Lower leg skin (tissue), 3 donors: ENCODE measurements around the gene PPFIA1.

ENCODE experiments used
- POLR2A ChIP-seq, 2 donors: fragments of 450-650 bp; IDR thresholded peaks; one replicate each; pipeline ENCODE4 v1.6.1; 2016 to 2017; ENCODE audit warnings: antibody characterized with exemption in 2 of 2, mild to moderate bottlenecking in 1 of 2, moderate library complexity in 1 of 2
- TF ChIP-seq, protein P1 (sequence below), 3 donors: fragments of 450-650 bp; IDR thresholded peaks; one replicate each; pipeline ENCODE4 v1.5.1; 2016; ENCODE audit warnings: antibody characterized with exemption in 3 of 3, mild to moderate bottlenecking in 3 of 3, moderate library complexity in 2 of 3

DNA sequence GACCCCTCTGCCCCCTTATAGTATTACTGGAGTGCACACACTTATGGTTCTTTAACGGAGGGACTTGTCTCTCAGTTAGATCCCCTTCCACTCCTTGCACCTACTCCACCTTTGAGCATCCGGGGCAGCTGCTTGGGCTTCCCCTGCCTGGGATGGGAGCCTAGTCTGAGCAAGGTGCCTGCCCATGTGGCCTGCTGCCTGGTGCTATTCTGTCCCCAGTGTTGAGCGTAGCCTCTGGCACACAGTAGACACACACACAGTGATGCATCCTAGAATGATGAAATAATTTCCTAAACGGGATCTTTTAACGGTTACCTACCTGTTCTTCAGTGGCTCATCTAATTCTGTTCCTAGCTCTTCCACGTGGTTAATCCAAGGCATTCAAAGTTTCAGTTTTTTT lies 22.4 kb downstream of the PPFIA1 start:
- TF ChIP-seq, protein P1, sequence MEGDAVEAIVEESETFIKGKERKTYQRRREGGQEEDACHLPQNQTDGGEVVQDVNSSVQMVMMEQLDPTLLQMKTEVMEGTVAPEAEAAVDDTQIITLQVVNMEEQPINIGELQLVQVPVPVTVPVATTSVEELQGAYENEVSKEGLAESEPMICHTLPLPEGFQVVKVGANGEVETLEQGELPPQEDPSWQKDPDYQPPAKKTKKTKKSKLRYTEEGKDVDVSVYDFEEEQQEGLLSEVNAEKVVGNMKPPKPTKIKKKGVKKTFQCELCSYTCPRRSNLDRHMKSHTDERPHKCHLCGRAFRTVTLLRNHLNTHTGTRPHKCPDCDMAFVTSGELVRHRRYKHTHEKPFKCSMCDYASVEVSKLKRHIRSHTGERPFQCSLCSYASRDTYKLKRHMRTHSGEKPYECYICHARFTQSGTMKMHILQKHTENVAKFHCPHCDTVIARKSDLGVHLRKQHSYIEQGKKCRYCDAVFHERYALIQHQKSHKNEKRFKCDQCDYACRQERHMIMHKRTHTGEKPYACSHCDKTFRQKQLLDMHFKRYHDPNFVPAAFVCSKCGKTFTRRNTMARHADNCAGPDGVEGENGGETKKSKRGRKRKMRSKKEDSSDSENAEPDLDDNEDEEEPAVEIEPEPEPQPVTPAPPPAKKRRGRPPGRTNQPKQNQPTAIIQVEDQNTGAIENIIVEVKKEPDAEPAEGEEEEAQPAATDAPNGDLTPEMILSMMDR (IDR thresholded peaks at IDR 0.05) = no peak
- TF ChIP-seq POLR2A (IDR thresholded peaks at IDR 0.05) = no peak
